Uterus (tissue), 2 donors: Measurements from ENCODE around the gene TRIM60.

Source experiments
- POLR2A ChIP-seq, 2 donors: fragments of 450-650 bp; IDR thresholded peaks; one replicate each; pipeline ENCODE4 v1.6.1; 2016; ENCODE audit warnings: antibody characterized with exemption in 2 of 2, mild to moderate bottlenecking in 1 of 2, moderate library complexity in 1 of 2
- TF ChIP-seq, protein P1 (sequence below), 4 experiments: fragments of 200-600 bp in 2 of 4; fragments of 450-650 bp in 2 of 4; sonication (generic) in 2 of 4; IDR thresholded peaks; one replicate each; pipeline ENCODE4 v1.5.1; 2016 to 2019; ENCODE audit warnings: antibody characterized with exemption in 4 of 4, mild to moderate bottlenecking in 2 of 4, moderate library complexity in 1 of 4

DNA sequence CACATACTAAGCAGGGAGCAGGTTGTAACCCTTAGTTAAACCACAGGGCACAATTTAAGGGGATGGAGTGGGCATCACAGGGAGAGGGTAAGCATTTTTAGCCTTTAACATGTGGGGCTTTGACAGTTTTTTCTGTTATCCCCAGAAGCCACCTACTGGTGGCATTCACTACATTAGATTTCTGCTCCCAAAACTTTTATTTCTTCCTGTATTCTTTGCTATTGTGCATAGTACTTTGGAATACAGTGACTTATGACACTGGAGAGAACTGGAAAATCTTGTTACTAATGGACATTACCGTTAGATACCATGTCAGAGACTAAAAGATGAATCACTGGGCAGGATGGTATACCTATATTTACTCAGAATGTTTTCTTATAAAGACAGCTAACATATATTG, 29.1 kb downstream of the TRIM60 start:
- TF ChIP-seq, protein P1, sequence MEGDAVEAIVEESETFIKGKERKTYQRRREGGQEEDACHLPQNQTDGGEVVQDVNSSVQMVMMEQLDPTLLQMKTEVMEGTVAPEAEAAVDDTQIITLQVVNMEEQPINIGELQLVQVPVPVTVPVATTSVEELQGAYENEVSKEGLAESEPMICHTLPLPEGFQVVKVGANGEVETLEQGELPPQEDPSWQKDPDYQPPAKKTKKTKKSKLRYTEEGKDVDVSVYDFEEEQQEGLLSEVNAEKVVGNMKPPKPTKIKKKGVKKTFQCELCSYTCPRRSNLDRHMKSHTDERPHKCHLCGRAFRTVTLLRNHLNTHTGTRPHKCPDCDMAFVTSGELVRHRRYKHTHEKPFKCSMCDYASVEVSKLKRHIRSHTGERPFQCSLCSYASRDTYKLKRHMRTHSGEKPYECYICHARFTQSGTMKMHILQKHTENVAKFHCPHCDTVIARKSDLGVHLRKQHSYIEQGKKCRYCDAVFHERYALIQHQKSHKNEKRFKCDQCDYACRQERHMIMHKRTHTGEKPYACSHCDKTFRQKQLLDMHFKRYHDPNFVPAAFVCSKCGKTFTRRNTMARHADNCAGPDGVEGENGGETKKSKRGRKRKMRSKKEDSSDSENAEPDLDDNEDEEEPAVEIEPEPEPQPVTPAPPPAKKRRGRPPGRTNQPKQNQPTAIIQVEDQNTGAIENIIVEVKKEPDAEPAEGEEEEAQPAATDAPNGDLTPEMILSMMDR (IDR thresholded peaks at IDR 0.05), result no peak
- TF ChIP-seq POLR2A (IDR thresholded peaks at IDR 0.05), result no peak
